Astrocyte of the cerebellum (primary cell): ENCODE results near the gene CT45A1.
"Not testable (repeated sequence)": the region's sequence is repeated elsewhere in the genome, so short reads cannot be mapped to it uniquely, and the experiment has no call there.

Experiments used
- DNase-seq: peaks from one replicate; pipeline ENCODE4 v3.0.0-alpha.2; 2011; ENCODE audit warnings: low read depth
- H3K4me3 ChIP-seq: 2 replicates; pipeline ENCODE4 v1.5.1; 2011; ENCODE audit warnings: mild to moderate bottlenecking, low read depth, low read length, moderate library complexity
- CTCF ChIP-seq: IDR thresholded peaks from 2 replicates; pipeline ENCODE4 v1.5.1; 2012; ENCODE audit warnings: low read length, low read depth, moderate library complexity, mild to moderate bottlenecking; ENCODE audit errors: missing control alignments
- in situ Hi-C: cut with HindIII; loops from 2 replicates; pipeline ENCODE4 v1.10.0; 2017; ENCODE audit warnings: low sequenced_read_pairs

CT45A1 gene

GRCh38 chrX:135713183-135713689 is at the start of gene CT45A1:
Gene CT45A1, plus strand, starts transcription at chrX:135713639. Its CDS starts 5,302 bp downstream, at chrX:135718941.
- in situ Hi-C loops, DNase-seq: not testable (repeated sequence)

GRCh38 chrX:135672979-135673378 is 40.5 kb upstream of the CT45A1 start:
- DNase-seq, in situ Hi-C loops, H3K4me3 ChIP-seq: not testable (repeated sequence)

More at GRCh38 chrX:135713183-135713689, at the start of gene CT45A1:
- H3K4me3 ChIP-seq = not testable (repeated sequence)

- TF ChIP-seq CTCF = no peak
- H3K4me3 ChIP-seq = no peak overlapping the region
- no peak for DNase-seq
- in situ Hi-C loops = no loop called here
Measured at GRCh38 chrX:135688137-135688536, 25.3 kb upstream of the CT45A1 start.

- no peak overlapping the region for H3K4me3 ChIP-seq
- DNase-seq = no peak
- TF ChIP-seq CTCF = no peak
- in situ Hi-C loops = no loop called here
Measured at GRCh38 chrX:135695471-135695870, 18.0 kb upstream of the CT45A1 start.

- in situ Hi-C loops = no loop called here
- DNase-seq = no peak
- no peak overlapping the region for H3K4me3 ChIP-seq
- TF ChIP-seq CTCF = no peak
Measured at GRCh38 chrX:135697601-135698000, 15.8 kb upstream of the CT45A1 start.

GRCh38 chrX:135698924-135699323 is 14.5 kb upstream of the CT45A1 start:
- no peak for TF ChIP-seq CTCF
- in situ Hi-C loops = no loop called here
- no peak for DNase-seq
- H3K4me3 ChIP-seq = no peak overlapping the region

- DNase-seq = no peak
- TF ChIP-seq CTCF = peak; percentile 7
- H3K4me3 ChIP-seq = no peak overlapping the region
- in situ Hi-C loops = no loop called here
Measured at GRCh38 chrX:135707880-135708279, 5.6 kb upstream of the CT45A1 start.

- no peak for DNase-seq
- no peak for TF ChIP-seq CTCF
- no peak overlapping the region for H3K4me3 ChIP-seq
- in situ Hi-C loops = no loop called here
Measured at GRCh38 chrX:135713795-135714194, 356 bp downstream of the CT45A1 start.

GRCh38 chrX:135734666-135735065 is 21.2 kb downstream of the CT45A1 start:
- H3K4me3 ChIP-seq, in situ Hi-C loops, DNase-seq: not testable (repeated sequence)
